BE2C (cell line): ENCODE measurements around the gene HEYL. TPM values are rescaled to one million over a fixed set of nuclear protein-coding genes. Genes with fewer than 3 reads are reported as not detected.

Experiments used
- DNase-seq: peaks from one replicate; pipeline ENCODE4 v3.0.0-alpha.2; 2020
- H3K27me3 ChIP-seq: fragments of 250-450 bp; sonication (Bioruptor Pico); 2 replicates; pipeline ENCODE4 v1.5.1; 2020; ENCODE audit warnings: mild to moderate bottlenecking
- H3K36me3 ChIP-seq: fragments of 250-450 bp; sonication (Bioruptor Pico); 2 replicates; pipeline ENCODE4 v1.5.1; 2020; ENCODE audit warnings: mild to moderate bottlenecking
- H3K4me1 ChIP-seq: fragments of 250-450 bp; sonication (Bioruptor Pico); 2 replicates; pipeline ENCODE4 v1.5.1; 2020
- H3K4me3 ChIP-seq: 2 replicates; pipeline ENCODE4 v1.5.1; 2011; ENCODE audit warnings: low read depth, low read length
- H3K9me3 ChIP-seq: fragments of 250-450 bp; sonication (Bioruptor Pico); 2 replicates; pipeline ENCODE4 v1.5.1; 2020
- polyA plus RNA-seq: library from polyadenylated mRNA; unstranded; fragments of >200 nt; gene quantifications from one replicate; pipeline ENCODE4 v1.2.1, GENCODE V29; 2012; ENCODE audit warnings: low read depth, missing spikeins; ENCODE audit not compliant: insufficient read length, insufficient read depth
- TF ChIP-seq, protein P1 (sequence below): IDR thresholded peaks from 2 replicates; pipeline ENCODE4 v1.5.1; 2012; ENCODE audit warnings: mild to moderate bottlenecking, low read depth, low read length

The HEYL gene
- polyA plus RNA-seq = not detected

DNA sequence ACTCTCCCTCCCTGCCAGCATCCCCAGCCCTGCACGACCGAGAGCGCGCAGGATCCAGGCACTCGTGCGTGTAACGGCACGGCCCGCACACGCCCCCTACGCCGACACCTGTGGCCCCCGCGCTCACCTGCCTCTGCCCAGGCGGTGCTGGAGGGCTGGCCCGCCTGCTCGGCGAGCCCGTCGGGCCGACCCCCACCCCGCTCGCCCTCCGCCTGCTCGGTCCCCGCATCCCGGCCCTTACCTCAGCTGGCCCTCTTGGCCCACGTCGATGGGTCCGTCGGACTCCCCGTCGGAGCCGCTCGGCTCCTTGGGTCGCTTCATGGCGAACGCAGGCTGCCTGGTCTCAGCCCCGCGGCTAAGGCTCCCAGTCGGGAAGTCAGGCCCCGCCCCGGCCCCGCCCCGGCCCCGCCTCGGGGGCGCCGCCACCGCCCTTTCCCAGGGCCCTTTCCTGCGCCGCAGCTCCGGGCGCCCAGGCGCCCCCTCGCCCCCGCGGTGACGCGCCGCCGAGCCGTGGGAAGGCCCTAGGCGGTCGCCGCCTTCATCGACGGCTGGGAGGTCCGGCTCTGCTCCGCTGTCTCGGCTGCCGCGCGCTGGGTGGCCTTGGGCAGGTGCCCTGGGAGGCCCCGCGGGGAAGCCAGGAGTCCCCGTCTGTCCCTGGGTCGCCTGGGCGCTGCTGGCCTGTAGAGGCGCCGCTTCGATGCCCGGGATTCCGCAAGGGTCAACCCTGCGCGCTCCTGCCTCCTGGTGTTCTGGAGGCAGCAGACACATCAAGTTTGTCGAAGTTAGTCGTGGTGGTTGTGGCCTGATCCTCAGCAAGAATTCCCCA lies at the start of gene HEYL:
TSS of gene HEYL (minus strand) at position 339 of the 826 bp plus-strand sequence. CDS start at position 321, 18 bp downstream.
- TF ChIP-seq, protein P1, sequence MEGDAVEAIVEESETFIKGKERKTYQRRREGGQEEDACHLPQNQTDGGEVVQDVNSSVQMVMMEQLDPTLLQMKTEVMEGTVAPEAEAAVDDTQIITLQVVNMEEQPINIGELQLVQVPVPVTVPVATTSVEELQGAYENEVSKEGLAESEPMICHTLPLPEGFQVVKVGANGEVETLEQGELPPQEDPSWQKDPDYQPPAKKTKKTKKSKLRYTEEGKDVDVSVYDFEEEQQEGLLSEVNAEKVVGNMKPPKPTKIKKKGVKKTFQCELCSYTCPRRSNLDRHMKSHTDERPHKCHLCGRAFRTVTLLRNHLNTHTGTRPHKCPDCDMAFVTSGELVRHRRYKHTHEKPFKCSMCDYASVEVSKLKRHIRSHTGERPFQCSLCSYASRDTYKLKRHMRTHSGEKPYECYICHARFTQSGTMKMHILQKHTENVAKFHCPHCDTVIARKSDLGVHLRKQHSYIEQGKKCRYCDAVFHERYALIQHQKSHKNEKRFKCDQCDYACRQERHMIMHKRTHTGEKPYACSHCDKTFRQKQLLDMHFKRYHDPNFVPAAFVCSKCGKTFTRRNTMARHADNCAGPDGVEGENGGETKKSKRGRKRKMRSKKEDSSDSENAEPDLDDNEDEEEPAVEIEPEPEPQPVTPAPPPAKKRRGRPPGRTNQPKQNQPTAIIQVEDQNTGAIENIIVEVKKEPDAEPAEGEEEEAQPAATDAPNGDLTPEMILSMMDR = no peak
- no peak for DNase-seq
- no peak within 1 kb of the TSS for H3K4me3 ChIP-seq
- H3K9me3 ChIP-seq = no peaks in the 10 kb centered on the region
- no peaks in the 10 kb centered on the region for H3K36me3 ChIP-seq
- H3K4me1 ChIP-seq = no peaks in the 10 kb centered on the region
- H3K27me3 ChIP-seq = no peaks in the 10 kb centered on the region

DNA sequence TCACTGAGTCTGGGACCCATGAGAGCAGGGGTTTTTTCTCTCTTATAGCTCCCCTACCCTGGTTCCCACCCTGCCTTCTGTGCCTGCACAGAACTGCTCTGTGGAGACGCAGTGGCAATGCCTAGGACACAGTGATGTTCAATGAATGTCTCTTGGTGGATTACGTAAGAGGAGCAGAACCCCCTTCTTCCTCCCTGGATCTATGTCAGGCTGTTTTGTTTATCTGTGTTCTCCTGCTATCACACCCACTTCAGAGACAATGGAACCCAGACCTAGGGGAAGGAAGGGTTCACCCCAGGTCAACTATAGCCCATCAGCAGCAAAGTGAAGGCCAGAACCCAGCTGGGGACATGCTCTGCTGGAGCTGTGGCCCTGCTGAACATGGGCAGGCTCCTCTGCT lies 49.8 kb upstream of the HEYL start:
- Histone ChIP-seq H3K9me3 (no peaks in the 10 kb centered on the region), H3K36me3 (no peaks in the 10 kb centered on the region), H3K27me3 (no peaks in the 10 kb centered on the region), H3K4me1 (no peaks in the 10 kb centered on the region), H3K4me3 (no peak overlapping the region)
- TF ChIP-seq, protein P1 = no peak
- no peak for DNase-seq

DNA sequence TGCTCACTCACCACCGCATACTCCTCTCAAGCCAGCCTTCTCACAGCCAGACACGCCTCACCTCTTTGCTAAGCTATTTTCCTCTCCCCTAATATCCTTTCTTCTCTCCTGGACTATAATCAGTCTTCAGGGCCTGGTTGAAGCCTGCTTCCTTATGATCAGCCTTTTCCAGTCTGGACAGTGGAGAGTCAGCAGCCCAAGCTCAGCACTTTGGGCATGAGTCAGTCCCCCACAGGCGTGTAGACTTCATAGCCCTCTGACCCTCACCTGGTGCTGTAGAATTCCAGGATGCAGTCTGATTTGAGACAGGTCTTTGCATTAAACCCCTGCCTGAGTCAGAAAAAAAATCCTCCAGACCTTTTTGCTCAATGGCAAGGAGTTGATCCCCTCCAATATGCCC lies 49.3 kb upstream of the HEYL start:
- no peak overlapping the region for H3K4me3 ChIP-seq
- no peaks in the 10 kb centered on the region for H3K27me3 ChIP-seq
- H3K36me3 ChIP-seq = no peaks in the 10 kb centered on the region
- TF ChIP-seq, protein P1 = no peak
- H3K9me3 ChIP-seq = no peaks in the 10 kb centered on the region
- H3K4me1 ChIP-seq = no peaks in the 10 kb centered on the region
- no peak for DNase-seq

DNA sequence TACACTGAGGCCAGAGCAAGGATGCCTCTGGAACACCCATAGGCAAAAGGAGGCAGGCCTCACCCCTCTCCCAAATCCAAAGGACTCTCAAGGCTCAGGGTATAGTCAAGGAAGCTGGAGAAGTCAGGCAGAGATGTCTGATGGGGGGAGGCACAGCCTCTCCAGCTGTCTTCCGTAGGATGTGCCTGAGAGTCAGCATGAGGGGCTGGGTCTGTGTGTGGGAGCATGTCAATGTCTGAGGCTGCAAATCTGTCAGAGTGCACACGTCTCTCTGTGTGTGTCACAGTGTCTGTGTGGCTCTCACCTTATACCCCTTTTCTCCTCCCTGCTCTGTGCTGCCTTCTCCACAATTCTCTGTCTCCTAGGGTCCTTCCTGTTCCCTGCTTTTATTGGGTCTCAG lies 47.8 kb upstream of the HEYL start:
- H3K9me3 ChIP-seq = no peaks in the 10 kb centered on the region
- H3K4me3 ChIP-seq = no peak overlapping the region
- no peaks in the 10 kb centered on the region for H3K36me3 ChIP-seq
- DNase-seq = no peak
- H3K27me3 ChIP-seq = no peaks in the 10 kb centered on the region
- H3K4me1 ChIP-seq = no peaks in the 10 kb centered on the region
- TF ChIP-seq, protein P1 = no peak

- TF ChIP-seq, protein P1 = no peak
- Histone ChIP-seq H3K36me3 (no peaks in the 10 kb centered on the region), H3K9me3 (no peaks in the 10 kb centered on the region), H3K27me3 (no peaks in the 10 kb centered on the region), H3K4me3 (no peak overlapping the region), H3K4me1 (no peaks in the 10 kb centered on the region)
- DNase-seq = no peak
Measured at GRCh38 chr1:39685071-39685470, 45.6 kb upstream of the HEYL start.

GRCh38 chr1:39684313-39684664 lies 44.8 kb upstream of the HEYL start:
- Histone ChIP-seq H3K4me3 (no peak overlapping the region), H3K4me1 (no peaks in the 10 kb centered on the region), H3K27me3 (no peaks in the 10 kb centered on the region), H3K36me3 (no peaks in the 10 kb centered on the region), H3K9me3 (no peaks in the 10 kb centered on the region)
- TF ChIP-seq, protein P1 = no peak
- no peak for DNase-seq
